ENCODE data around the gene CDKN2AIPNL.
"Not testable (repeated sequence)": the region's sequence is repeated elsewhere in the genome, so short reads cannot be mapped to it uniquely, and the experiment has no call there.

Gene CDKN2AIPNL

DNA sequence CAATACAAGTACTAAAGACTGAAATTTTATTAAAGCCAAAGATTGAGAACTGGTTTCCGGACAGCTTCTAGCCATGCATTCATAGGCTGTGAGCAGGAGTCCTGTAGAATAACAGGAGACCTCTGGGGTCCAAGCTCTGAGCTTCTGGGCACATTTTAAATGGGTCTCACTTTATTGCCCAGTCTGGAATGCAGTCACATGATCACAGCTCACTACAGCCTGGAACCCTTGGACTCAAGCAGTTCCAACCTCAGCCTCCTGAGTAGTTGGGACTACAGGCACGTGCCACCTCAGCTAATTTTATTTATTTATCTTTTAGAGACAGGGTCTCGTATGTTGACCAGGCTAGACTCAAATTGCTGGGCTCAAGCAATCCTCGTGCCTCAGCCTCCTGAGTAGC lies 15.4 kb downstream of the CDKN2AIPNL start:
- DNase-seq = no peak

- no peak for DNase-seq
Measured at GRCh38 chr5:134394932-134395331, 16.7 kb downstream of the CDKN2AIPNL start.

- no peak for DNase-seq
Measured at GRCh38 chr5:134392301-134392700, 19.4 kb downstream of the CDKN2AIPNL start.

GRCh38 chr5:134387443-134387842 lies 24.2 kb downstream of the CDKN2AIPNL start:
- no peak for DNase-seq

DNA sequence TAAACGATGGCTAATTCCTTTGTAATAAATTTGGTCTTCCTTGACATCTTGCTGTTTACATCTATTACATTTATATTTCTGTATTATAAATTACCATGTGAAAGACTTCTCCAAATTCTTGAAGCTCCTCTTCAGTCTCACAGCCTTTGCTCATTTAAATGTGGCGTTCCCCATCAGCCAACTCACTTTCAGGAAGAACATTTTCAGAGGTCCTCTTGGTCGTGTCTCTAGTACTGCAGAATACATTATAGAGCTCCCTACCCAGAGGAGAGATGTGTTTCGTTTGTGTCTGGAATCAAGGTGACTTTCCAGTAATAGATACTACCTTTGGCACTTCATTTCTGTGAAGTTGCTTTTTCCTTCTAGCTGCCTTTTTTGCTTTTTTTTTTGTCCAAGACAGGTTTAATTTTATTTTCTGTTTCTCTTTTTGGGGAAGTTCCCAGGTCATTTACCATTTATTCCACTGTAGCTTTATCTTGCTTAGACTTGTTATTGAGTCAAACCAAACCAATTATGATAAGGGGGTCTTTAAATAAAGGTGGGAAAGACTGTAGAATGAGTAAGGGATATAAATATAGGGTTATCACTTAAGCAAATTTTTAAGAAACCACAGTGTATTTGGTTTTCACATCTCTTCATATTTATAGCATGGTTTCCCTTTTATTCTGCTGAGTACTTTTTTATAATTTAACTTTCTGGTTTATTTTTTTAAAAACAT lies 27.5 kb downstream of the CDKN2AIPNL start:
- DNase-seq = no peak

DNA sequence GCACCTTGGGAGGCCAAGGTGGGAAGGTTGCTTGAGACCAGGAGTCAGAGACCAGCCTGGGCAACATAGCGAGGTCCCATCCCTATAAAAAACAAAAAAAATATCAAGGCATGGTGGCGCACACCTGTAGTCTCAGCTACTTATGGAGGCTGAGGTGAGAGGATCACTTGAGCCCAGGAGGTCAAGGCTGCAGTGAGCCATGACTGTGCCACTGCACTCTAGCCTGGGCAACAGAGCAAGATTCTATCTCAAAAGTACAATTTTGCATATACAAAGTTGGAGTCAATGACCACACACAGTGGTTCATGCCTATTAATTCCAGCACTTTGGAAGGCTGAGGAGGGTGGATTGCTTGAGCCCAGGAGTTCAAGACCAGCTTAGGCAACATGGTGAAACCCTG lies 29.5 kb downstream of the CDKN2AIPNL start:
- DNase-seq = not testable (repeated sequence)

DNA sequence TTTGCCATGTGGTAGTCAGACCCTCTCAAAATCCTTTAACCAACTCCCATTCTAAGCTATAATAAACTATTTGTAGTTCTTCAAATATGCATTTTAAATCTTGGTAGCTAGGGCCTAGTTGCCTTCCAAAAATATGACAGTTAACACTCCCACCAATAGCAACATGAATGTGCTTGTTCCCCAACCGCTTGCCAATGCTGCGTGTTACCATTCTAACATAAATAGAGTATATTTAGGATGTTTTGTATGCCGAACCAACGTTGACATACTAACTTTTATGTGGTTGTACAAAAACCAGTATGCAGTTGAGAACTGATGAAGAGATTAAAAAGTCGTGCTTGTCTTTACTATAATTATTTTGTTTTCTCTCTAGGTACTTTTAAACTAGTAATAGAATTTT lies 31.3 kb downstream of the CDKN2AIPNL start:
- DNase-seq = no peak

GRCh38 chr5:134374232-134374631 lies 37.4 kb downstream of the CDKN2AIPNL start:
- no peak for DNase-seq

GRCh38 chr5:134373633-134374032 lies 38.0 kb downstream of the CDKN2AIPNL start:
- DNase-seq = not testable (repeated sequence)

- no peak for DNase-seq
Measured at GRCh38 chr5:134371834-134372340, 39.8 kb downstream of the CDKN2AIPNL start.

- DNase-seq = peak; percentile 96
Measured at GRCh38 chr5:134370871-134371833, 40.5 kb downstream of the CDKN2AIPNL start, which contains the start of gene UBE2B. Gene UBE2B, plus strand, starts transcription at chr5:134371569. Its CDS starts 27 bp downstream, at chr5:134371596.

GRCh38 chr5:134370311-134370870 lies 41.3 kb downstream of the CDKN2AIPNL start:
- no peak for DNase-seq

GRCh38 chr5:134365604-134366003 lies 46.1 kb downstream of the CDKN2AIPNL start:
- no peak for DNase-seq

GRCh38 chr5:134355681-134356080 lies 56.0 kb downstream of the CDKN2AIPNL start:
- DNase-seq = no peak
